Ishikawa (cell line): ENCODE measurements around the gene RYR2.

Experiments
- CREB1 ChIP-seq: IDR thresholded peaks from 2 replicates; pipeline ENCODE4 v1.6.1; 2012; ENCODE audit warnings: low read depth
- EP300 ChIP-seq: IDR thresholded peaks from 2 replicates; pipeline ENCODE4 v1.6.1; 2012; ENCODE audit warnings: borderline replicate concordance
- FOXM1 ChIP-seq: IDR thresholded peaks from 2 replicates; pipeline ENCODE4 v1.6.1; 2012; ENCODE audit warnings: low read depth, borderline replicate concordance
- TAF1 ChIP-seq: IDR thresholded peaks from 2 replicates; pipeline ENCODE4 v1.6.1; 2012; ENCODE audit warnings: low read depth, mild to moderate bottlenecking
- ZBTB7A ChIP-seq: IDR thresholded peaks from 2 replicates; pipeline ENCODE4 v1.6.1; 2012; ENCODE audit warnings: low read depth
- TF ChIP-seq, protein P1 (sequence below): IDR thresholded peaks from 2 replicates; pipeline ENCODE4 v1.6.1; 2012

GRCh38 chr1:237692255-237692654 lies 650.3 kb downstream of the RYR2 start:
- TF ChIP-seq CREB1 (no peak), TAF1 (no peak), FOXM1 (no peak), ZBTB7A (no peak), EP300 (no peak)
- TF ChIP-seq, protein P1, sequence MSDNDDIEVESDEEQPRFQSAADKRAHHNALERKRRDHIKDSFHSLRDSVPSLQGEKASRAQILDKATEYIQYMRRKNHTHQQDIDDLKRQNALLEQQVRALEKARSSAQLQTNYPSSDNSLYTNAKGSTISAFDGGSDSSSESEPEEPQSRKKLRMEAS, result no peak
